Eye (tissue), 1 donor: ENCODE data around the gene ZNF212.
"Not testable (repeated sequence)": the region's sequence is repeated elsewhere in the genome, so short reads cannot be mapped to it uniquely, and the experiment has no call there.

Experiments
- DNase-seq: peaks from one replicate; pipeline ENCODE4 v3.0.0-alpha.2; 2015

Gene ZNF212

GRCh38 chr7:149220534-149220933 lies 18.9 kb upstream of the ZNF212 start:
- DNase-seq = no peak

DNA sequence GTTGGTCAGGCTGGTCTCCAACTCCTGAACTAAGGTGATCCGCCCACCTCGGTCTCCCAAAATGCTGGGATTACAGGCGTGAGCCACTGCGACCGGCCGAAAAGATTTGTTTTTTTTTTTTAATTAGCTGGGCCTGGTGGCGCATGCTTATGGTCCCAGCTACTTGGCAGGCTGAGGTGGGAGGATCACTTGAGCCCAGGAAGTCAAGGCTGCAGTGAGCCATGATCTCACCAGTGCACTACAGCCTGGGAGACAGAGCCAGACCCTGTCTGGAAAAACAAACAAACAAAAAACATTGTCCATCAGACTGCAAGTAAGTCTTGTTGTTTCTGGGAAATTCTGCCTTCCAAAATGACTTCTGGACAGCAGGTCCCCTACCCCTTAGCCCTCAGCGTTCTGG lies 16.3 kb upstream of the ZNF212 start:
- DNase-seq = no peak

DNA sequence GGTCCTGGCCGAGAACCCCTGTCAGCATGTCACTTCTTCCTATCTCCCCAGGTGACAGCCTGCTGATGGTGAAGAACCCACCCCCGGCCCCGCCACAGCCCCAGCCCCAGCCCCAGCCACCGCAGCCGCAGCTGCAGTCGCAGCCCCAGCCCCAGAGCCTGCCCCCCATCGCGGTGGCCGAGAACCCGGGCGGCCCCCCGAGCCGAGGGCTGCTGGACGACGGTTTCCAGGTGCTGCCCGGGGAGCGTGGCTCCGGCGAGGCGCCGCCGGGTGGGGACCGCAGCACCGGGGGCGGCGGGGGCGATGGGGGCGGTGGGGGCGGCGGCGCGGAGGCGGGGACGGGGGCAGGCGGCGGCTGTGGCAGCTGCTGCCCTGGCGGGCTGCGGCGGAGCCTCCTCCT lies 15.7 kb upstream of the ZNF212 start:
- DNase-seq = no peak

- no peak for DNase-seq
These were observed 15.1 kb upstream of the ZNF212 start for GRCh38 chr7:149224352-149224751.

DNA sequence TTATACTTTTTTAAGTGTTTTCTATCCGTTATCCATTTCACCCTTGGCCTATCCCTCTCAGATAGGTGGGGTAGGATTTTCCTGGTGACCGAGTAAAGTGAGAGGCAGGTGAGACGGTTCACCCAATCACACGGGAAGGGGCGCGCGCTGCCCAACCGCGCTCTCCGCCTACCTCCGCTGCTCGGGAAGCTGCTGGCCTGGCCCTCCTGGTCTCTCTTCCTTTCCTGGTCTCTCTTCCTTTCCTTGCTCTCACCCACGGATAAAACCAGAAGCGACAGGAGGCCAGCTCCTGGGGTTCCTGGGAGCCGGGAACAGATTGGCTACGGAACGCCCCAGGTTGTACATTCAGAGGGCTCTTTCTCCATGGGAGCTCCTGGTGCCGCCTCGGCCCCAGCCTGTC lies 14.3 kb upstream of the ZNF212 start:
- DNase-seq = no peak

GRCh38 chr7:149225656-149226055 lies 13.8 kb upstream of the ZNF212 start:
- no peak for DNase-seq

DNA sequence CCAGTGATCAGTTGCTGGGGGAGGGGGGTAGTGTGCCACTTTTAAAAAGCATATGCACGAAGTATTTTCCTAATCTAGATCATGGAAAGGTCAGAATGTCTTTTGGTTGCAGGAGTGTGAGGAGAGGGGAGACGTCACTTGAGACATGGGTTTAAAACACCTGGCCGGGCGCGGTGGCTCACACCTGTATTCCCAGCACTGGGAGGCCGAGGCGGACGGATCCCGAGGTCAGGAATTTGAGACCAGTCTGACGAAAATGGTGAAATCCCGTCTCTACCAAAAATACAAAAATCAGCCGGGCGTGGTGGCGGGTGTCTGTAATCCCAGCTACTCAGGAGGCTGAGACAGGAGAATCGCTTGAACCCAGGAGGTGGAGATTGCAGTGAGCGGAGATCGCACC lies 13.1 kb upstream of the ZNF212 start:
- not testable (repeated sequence) for DNase-seq

DNA sequence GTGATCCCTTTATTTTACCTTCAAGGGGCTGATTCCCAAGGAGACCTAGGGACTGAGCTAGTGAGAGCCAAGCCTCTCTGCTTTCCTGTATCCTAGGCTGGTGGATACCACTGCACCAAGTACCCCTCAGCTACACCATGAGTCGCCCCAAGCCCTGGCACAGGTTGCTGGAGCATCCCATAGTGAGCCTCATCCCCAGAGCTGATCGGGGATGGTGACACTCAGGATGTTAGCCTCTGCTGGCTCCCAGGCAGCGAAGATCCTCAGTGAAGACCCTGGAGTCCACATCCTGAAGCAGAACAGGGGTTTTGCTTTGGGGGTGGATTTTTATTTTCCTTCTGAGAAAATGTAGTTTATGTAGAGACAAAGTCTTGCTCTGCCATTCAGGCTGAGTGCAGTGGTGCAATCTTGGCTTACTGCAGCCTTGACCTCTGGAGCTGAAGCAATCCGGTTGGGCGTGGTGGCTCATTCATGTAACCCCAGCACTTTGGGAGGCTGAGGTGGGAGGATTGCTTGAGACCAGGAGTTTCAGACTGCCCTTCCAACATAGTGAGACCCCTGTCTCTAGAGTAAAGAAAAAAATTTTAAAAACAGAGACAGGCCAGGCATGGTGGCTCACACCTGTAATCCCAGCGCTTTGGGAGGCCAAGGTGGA lies 12.5 kb upstream of the ZNF212 start:
- DNase-seq = no peak

- DNase-seq = peak; percentile 10
These were observed 10.5 kb upstream of the ZNF212 start for GRCh38 chr7:149228831-149229471.

DNA sequence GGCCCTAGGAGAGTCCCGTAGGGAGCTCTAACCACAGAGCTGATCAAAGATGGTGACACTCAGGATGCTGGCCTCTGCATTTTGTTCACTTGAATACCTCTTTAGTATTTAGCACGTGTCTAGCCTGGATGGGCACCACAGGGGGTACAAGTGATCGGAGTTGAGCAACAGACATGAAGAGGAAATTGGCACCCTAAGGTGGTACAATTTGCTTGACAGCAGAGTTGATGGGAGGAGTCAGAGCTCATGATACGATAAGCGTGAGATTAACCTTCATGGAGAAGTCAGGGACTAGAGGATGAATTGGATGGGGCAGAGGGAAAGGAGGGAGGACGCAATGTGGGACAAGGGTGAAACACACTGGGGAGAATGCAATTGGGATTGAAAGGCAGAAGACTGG lies 9.9 kb upstream of the ZNF212 start:
- peak; percentile 45 for DNase-seq

DNA sequence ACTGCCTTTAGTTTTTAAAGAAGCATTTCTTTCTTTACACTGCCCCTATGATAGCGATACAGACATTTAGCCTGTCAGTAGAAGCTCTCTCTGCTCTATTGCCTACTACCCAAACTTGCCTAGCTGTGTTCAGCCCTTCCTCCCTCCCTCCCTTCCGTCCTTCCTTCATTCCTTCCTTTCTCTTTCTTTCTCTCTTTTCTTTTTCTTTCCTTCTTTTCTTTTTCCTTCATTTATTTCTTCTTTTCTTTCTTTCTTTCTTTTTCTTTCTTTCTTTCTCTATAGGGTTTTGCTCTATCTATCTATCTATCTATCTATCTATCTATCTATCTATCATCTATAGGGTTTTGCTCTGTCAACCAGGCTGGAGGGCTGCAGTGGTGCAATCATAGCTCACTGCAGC lies 7.1 kb upstream of the ZNF212 start:
- no peak for DNase-seq

DNA sequence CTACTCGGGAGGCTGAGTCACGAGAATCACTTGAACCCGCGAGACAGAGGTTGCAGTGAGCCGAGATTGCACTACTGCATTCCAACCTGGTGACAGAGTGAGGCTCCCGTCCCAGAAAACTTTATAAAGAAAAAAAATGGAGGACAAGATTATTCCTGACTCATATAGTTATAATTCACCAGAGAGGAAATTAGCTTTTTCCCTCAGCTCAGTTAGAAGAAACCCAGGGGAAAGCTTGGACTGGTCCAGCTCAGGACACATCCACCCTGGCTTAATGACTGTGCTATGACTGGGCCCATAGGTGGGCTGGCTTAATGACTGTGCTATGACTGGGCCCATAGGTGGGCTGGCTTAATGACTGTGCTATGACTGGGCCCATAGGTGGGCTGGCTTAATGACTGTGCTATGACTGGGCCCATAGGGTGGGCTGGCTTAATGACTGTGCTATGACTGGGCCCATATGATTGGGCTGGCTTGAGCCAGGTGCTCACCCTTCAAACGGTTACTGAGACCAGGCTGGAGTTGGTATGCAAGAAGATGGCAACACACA lies 5.7 kb upstream of the ZNF212 start:
- not testable (repeated sequence) for DNase-seq

DNA sequence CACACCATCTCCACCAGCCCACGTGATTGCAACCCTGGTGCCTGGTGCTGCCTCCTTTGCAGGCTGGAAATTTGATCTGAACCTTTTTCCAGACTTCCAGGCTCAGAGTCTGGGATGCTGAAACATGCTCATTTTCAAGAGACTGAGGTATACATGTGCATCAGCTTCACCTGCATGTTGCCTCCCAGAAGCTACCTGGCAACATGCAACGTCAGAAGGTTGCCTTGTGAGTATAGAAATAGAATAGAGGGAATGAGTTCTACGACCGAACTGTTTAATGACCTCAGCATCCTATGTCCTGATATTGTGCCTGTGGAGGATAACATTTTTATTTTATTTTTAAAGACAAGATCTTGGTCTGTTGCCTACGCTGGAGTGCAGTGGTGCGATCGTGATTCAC lies 1.9 kb upstream of the ZNF212 start:
- DNase-seq = no peak

- DNase-seq = no peak
These were observed 1.4 kb upstream of the ZNF212 start for GRCh38 chr7:149238051-149238450.

- no peak for DNase-seq
These were observed 1.2 kb downstream of the ZNF212 start for GRCh38 chr7:149240637-149241036.

DNA sequence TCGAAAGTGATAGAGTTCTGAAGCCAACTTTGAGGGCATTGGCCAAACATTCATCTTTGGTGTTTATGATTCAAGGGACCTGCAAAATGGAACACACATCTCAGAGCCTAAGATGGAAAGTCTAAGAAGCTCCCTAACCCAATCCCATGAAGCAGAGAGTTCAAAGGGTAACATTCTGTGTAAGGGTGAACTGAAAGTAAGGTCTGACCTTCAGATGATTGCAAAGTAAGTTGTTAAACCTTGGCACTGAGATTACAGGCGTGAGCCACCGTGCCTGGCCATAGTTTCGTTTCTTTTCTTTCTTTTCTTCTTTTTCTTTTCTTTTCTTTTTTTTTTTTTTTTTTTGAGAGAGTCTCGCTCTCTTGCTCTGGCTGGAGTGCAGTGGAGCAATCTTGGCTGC lies 2.2 kb downstream of the ZNF212 start:
- DNase-seq = no peak

- no peak for DNase-seq
These were observed 5.8 kb downstream of the ZNF212 start for GRCh38 chr7:149245244-149245643.

- no peak for DNase-seq
These were observed 6.3 kb downstream of the ZNF212 start for GRCh38 chr7:149245744-149246143.

DNA sequence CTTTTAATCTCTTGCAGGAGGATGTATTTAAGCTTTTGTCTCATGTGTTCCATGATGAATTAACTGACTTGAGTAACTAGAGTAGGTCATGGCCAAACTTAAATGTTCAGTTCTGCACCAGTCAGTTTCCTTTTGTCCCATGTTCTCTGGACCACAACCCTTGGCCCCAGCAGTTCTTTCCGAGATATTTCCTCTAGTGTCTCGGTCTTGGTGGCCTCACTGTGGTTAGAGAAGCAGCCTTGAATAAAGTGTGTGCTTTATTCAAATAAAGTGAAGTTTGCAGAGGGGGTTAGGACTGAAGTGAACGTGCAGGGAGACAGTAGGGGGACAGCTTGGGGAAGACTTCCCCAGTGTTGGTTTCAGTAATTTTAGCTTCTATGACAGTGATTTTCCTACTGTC lies 9.3 kb downstream of the ZNF212 start:
- DNase-seq = no peak

- DNase-seq = not testable (repeated sequence)
These were observed 10.7 kb downstream of the ZNF212 start for GRCh38 chr7:149250151-149250550.

GRCh38 chr7:149251518-149251917 lies 12.1 kb downstream of the ZNF212 start:
- not testable (repeated sequence) for DNase-seq

GRCh38 chr7:149252378-149252777 lies 12.9 kb downstream of the ZNF212 start:
- no peak for DNase-seq

DNA sequence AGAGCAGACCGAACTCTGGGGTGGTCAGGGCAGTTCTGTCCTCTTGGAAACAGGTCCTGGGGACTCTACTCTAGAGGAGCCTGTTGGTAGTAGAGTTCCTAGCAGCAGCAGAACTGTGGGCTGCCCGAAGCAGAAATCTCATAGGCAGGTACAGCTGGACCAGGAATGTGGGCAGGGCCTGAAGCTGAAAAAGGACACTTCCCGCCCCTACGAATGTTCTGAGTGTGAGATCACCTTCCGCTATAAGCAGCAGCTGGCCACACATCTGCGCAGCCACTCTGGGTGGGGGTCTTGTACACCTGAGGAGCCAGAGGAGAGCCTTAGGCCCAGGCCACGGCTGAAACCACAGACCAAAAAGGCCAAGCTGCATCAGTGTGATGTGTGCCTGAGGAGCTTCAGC lies 14.2 kb downstream of the ZNF212 start:
- DNase-seq = no peak

GRCh38 chr7:149254181-149254858 lies 14.9 kb downstream of the ZNF212 start:
- DNase-seq = no peak
